Measurements from ENCODE around the gene BIRC2. TPM values are rescaled to one million over a fixed set of nuclear protein-coding genes. Genes with fewer than 3 reads are reported as not detected.
"Not testable (repeated sequence)": the region's sequence is repeated elsewhere in the genome, so short reads cannot be mapped to it uniquely, and the experiment has no call there.

The BIRC2 gene
- total RNA-seq, 1 experiment from 2014 or later, result 53.5 TPM

DNA sequence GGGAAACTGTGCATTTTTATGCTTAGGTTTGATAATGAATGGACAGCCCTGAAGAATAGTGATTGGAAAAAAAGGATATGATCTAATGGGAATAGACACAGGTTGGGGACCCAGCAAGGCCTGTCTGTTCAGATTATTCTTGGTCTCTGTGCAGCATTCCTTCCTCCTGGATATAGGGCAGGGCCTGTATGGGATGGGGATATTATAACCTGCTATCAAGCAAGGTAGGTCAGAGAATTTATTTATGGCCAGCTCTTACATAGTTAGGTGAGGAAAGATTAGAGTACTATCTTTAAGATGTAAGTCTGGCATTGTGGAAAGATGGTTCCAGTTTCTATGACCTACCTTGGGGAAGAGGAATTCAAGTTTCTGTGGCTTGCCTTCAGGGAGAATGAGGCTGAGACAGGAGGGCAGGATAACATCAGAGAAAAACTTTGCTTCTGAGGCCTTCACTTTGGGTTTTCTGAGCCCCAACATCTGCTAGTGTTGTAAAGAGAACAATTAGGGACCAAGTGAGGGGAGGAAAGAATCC, 8.5 kb upstream of the BIRC2 start:
- H3K36me3 ChIP-seq (ENCODE audit: control insufficient read depth, insufficient read depth, low read length), result no peaks in the 10 kb centered on the region
- H3K9me3 ChIP-seq, result no peaks in the 10 kb centered on the region
- no peaks in the 10 kb centered on the region for H3K4me1 ChIP-seq
- no peaks in the 10 kb centered on the region for H3K9me3 Mint-ChIP-seq (ENCODE audit: unreplicated experiment)
- CTCF ChIA-PET, result no interaction called here
- H3K4me3 Mint-ChIP-seq (ENCODE audit: unreplicated experiment), result no peak overlapping the region
- H3K36me3 Mint-ChIP-seq (ENCODE audit: insufficient read depth, unreplicated experiment), result no peaks in the 10 kb centered on the region
- H3K4me3 ChIP-seq (ENCODE audit: low read depth, low read length), result no peak overlapping the region
- POLR2A ChIA-PET, result no interaction called here
- BruUV-seq (replicated peaks), result no TSS peak
- no peaks in the 10 kb centered on the region for H3K27me3 ChIP-seq (replicated peaks; ENCODE audit: control insufficient read depth, insufficient read depth, low read length)
- no peaks in the 10 kb centered on the region for H3K27me3 Mint-ChIP-seq (ENCODE audit: insufficient read depth, unreplicated experiment)
- DNase-seq, result no peak
- TF ChIP-seq, protein P1, sequence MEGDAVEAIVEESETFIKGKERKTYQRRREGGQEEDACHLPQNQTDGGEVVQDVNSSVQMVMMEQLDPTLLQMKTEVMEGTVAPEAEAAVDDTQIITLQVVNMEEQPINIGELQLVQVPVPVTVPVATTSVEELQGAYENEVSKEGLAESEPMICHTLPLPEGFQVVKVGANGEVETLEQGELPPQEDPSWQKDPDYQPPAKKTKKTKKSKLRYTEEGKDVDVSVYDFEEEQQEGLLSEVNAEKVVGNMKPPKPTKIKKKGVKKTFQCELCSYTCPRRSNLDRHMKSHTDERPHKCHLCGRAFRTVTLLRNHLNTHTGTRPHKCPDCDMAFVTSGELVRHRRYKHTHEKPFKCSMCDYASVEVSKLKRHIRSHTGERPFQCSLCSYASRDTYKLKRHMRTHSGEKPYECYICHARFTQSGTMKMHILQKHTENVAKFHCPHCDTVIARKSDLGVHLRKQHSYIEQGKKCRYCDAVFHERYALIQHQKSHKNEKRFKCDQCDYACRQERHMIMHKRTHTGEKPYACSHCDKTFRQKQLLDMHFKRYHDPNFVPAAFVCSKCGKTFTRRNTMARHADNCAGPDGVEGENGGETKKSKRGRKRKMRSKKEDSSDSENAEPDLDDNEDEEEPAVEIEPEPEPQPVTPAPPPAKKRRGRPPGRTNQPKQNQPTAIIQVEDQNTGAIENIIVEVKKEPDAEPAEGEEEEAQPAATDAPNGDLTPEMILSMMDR (IDR thresholded peaks at IDR 0.05; ENCODE audit: insufficient read depth in 1 of 2, low read depth in 1 of 2, low read length in 1 of 2, severe bottlenecking in 1 of 2, unreplicated experiment in 1 of 2), result no peak
- H3K27ac Mint-ChIP-seq (ENCODE audit: unreplicated experiment), result no peak overlapping the region
- intact Hi-C loops (cut with micrococcal nuclease; ENCODE audit: unreplicated experiment), result no loop called here
- peaks cover 9% of the 10 kb centered on the region for H3K4me1 Mint-ChIP-seq (ENCODE audit: low read depth, unreplicated experiment)

DNA sequence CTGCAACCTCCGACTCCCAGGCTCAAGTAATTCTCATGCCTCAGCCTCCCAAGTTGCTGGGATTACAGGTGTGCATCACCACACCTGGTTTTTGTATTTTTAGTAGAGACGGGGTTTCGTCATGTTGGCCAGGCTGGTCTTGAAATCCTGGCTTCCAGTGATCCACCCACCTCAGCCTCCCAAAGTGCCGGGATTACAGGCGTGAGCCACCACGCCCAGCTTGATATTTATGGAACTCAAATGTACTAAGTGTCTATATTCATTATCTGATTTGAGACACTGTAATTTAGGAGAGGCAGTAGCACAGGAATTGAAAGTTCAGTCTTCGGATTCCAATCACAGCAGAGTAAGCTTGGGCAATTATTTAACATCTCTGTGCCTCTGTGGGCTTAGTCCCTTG, 5.7 kb upstream of the BIRC2 start:
- H3K4me3 Mint-ChIP-seq (ENCODE audit: unreplicated experiment); DNase-seq; POLR2A ChIA-PET; H3K27me3 Mint-ChIP-seq (ENCODE audit: insufficient read depth, unreplicated experiment); H3K27ac Mint-ChIP-seq (ENCODE audit: unreplicated experiment); H3K27me3 ChIP-seq (replicated peaks; ENCODE audit: control insufficient read depth, insufficient read depth, low read length); BruUV-seq (replicated peaks); H3K36me3 Mint-ChIP-seq (ENCODE audit: insufficient read depth, unreplicated experiment); H3K4me3 ChIP-seq (ENCODE audit: low read depth, low read length); H3K4me1 ChIP-seq; H3K36me3 ChIP-seq (ENCODE audit: control insufficient read depth, insufficient read depth, low read length); H3K9me3 Mint-ChIP-seq (ENCODE audit: unreplicated experiment); H3K9me3 ChIP-seq: not testable (repeated sequence)
- intact Hi-C loops (cut with micrococcal nuclease; ENCODE audit: unreplicated experiment), result loop anchor here (1.0 to 5.0 kb wide), 5 partner anchors 51 to 325 kb away; no protein-coding TSS in a partner anchor
- CTCF ChIA-PET, result interaction anchor here (0.8 to 2.0 kb wide), 20 partner anchors 9 to 325 kb away, joined by 3 to 51 read pairs (median 4); partner anchors contain the start of gene MMP20
- H3K4me1 Mint-ChIP-seq (ENCODE audit: low read depth, unreplicated experiment), result peaks cover 16% of the 10 kb centered on the region

DNA sequence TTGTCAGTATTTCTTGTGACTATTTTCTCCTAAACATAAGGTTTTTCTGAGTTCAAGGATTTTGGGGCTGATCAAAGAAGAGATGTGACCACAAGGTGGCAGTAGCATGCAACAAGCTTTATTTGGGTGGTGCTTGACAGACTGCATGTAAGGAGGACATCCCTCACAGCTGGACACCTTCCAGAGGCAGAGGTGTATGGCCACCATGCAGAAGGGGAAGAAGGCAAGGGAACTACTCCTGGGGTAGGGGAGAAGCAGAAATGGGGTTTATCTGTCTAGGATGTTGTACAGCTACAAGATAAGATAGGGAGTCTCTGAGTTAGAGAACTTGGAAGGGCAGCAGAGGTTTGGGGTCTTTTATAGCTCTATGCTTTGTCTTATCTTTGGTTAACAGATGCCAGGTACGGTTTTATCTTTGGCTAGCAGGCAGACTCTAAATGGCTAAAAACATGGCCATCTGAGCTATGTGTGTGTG, 5.1 kb upstream of the BIRC2 start:
- H3K4me3 ChIP-seq (ENCODE audit: low read depth, low read length), result no peak overlapping the region
- H3K36me3 ChIP-seq (ENCODE audit: control insufficient read depth, insufficient read depth, low read length), result no peaks in the 10 kb centered on the region
- peak; percentile 86 to 87 for DNase-seq
- Mint-ChIP-seq H3K27me3 (ENCODE audit: insufficient read depth, unreplicated experiment) (no peaks in the 10 kb centered on the region), H3K4me1 (ENCODE audit: low read depth, unreplicated experiment) (peaks cover 16% of the 10 kb centered on the region), H3K27ac (ENCODE audit: unreplicated experiment) (no peak overlapping the region), H3K36me3 (ENCODE audit: insufficient read depth, unreplicated experiment) (peaks cover 5% of the 10 kb centered on the region), H3K9me3 (ENCODE audit: unreplicated experiment) (no peaks in the 10 kb centered on the region), H3K4me3 (ENCODE audit: unreplicated experiment) (no peak overlapping the region)
- ChIA-PET CTCF (interaction anchor here (0.5 to 2.0 kb wide), 25 partner anchors 9 to 749 kb away, joined by 3 to 51 read pairs (median 3); partner anchors contain the start of gene MMP20), POLR2A (interaction anchor here (0.6 kb wide), 1 partner anchor 158 kb away, joined by 3 read pairs; no protein-coding TSS in a partner anchor)
- no peaks in the 10 kb centered on the region for H3K27me3 ChIP-seq (replicated peaks; ENCODE audit: control insufficient read depth, insufficient read depth, low read length)
- peaks cover 4% of the 10 kb centered on the region; the same call in 1 of the 2 replicates for H3K4me1 ChIP-seq
- intact Hi-C loops (cut with micrococcal nuclease; ENCODE audit: unreplicated experiment), result loop anchor here (1.0 to 5.0 kb wide), 5 partner anchors 50 to 324 kb away; no protein-coding TSS in a partner anchor
- no peaks in the 10 kb centered on the region for H3K9me3 ChIP-seq
- TF ChIP-seq, protein P1 (IDR thresholded peaks at IDR 0.05; ENCODE audit: insufficient read depth in 1 of 2, low read depth in 1 of 2, low read length in 1 of 2, severe bottlenecking in 1 of 2, unreplicated experiment in 1 of 2), result peak; percentile 92 to 95
- BruUV-seq (replicated peaks), result no TSS peak

Data from Caco-2 (cell line).